Measurements from ENCODE around the gene TCEA3.

Gene TCEA3

DNA sequence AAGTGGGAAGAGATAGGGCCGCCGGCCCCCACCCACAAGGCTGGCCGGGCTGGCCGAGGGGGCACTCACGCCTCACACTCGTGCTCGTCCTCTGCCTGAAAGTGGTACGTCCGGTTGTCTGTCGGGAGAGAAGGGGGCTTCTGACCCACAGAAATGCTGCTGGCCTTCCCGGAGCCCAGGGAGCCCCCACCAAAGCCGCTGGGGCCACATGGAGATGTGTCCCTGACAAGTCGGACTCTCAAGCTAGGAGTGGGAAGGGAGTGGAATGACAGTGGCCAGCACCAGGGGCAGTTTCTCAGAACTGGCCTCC is 12.8 kb upstream of the TCEA3 start:
- no peak for DNase-seq (ENCODE audit: extremely low read depth, insufficient read length)
- H3K36me3 ChIP-seq (ENCODE audit: control insufficient read depth, insufficient read depth, low read length), result no peaks in the 10 kb centered on the region
- H3K27me3 ChIP-seq (replicated peaks; ENCODE audit: control insufficient read depth, insufficient read depth, low read length), result no peaks in the 10 kb centered on the region; the same call in 1 of the 2 replicates
- TF ChIP-seq, protein P1, sequence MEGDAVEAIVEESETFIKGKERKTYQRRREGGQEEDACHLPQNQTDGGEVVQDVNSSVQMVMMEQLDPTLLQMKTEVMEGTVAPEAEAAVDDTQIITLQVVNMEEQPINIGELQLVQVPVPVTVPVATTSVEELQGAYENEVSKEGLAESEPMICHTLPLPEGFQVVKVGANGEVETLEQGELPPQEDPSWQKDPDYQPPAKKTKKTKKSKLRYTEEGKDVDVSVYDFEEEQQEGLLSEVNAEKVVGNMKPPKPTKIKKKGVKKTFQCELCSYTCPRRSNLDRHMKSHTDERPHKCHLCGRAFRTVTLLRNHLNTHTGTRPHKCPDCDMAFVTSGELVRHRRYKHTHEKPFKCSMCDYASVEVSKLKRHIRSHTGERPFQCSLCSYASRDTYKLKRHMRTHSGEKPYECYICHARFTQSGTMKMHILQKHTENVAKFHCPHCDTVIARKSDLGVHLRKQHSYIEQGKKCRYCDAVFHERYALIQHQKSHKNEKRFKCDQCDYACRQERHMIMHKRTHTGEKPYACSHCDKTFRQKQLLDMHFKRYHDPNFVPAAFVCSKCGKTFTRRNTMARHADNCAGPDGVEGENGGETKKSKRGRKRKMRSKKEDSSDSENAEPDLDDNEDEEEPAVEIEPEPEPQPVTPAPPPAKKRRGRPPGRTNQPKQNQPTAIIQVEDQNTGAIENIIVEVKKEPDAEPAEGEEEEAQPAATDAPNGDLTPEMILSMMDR (IDR thresholded peaks at IDR 0.05; ENCODE audit: insufficient read depth, low read length, poor library complexity, severe bottlenecking), result no peak
- no peak overlapping the region for H3K4me3 ChIP-seq (replicated peaks; ENCODE audit: low read depth, low read length)

DNA sequence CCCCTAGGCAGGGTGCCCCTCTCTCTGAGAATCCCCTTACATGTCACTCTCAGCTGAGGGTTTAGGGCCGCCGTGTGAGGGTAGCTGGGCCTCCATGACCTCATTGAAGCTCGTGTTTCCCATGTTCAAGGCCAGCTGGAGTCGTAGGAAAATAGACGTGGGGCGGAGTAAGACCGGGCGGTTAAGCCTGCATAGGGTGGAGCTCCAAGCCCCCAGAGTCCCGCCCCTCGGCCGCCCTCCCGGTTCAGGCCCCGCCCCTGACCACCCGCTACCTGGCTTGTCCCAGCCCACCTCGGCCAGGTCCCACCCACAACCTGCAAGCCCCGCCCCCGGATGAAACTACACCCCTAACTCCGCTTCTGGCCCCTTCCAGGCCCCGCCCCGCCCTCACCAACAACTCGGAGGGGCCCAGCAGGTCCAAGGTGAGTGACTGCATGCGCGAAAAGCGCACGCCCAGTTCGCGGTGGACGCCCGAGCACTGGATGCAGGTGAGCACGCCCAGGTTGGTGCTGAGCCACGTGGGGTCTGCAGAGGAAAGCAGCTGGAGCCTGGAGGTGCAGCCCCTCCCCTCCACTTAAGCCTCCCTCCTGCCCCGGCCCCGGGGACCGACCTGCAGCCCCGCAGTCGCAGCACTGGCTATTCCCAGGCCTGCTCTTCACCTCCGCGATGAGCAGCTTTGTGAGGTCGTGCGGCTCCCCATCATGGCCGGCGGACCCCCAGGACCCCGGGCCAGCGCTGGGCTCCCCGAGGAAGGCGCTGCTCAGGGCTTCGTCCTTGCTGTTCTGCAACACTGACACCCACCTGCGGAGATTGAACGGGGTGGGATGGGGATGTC is 12.2 kb upstream of the TCEA3 start:
- no peaks in the 10 kb centered on the region; the same call in 1 of the 2 replicates for H3K27me3 ChIP-seq (replicated peaks; ENCODE audit: control insufficient read depth, insufficient read depth, low read length)
- no peaks in the 10 kb centered on the region for H3K36me3 ChIP-seq (ENCODE audit: control insufficient read depth, insufficient read depth, low read length)
- no peak overlapping the region for H3K4me3 ChIP-seq (replicated peaks; ENCODE audit: low read depth, low read length)
- no peak for DNase-seq (ENCODE audit: extremely low read depth, insufficient read length)
- TF ChIP-seq, protein P1 (IDR thresholded peaks at IDR 0.05; ENCODE audit: insufficient read depth, low read length, poor library complexity, severe bottlenecking), result no peak

DNA sequence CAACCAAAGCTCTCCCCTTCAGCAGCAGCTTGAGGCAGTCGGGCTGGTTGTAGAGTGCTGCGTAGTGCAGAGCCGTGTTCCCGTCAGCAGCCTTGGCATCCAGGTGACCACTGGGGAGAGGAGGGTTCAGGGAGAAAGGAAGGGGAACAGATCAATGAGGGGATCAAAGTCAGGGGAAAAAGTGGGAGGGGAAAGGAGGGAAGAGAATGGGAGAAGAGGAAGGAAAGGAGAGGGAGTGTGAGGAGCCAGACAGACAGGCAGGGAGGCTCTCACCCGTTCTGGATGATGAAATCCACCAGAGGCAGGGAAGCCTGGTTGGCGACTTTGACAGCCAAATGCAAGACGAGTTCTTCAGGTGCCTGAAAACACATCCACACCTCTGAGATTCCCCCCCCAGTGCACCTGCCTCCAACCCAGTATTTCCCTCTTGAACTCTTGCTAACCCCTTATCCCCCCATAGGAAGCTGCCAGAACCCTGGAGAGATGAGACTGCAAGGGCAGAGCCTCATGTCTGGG is 9.8 kb upstream of the TCEA3 start:
- no peaks in the 10 kb centered on the region for H3K36me3 ChIP-seq (ENCODE audit: control insufficient read depth, insufficient read depth, low read length)
- TF ChIP-seq, protein P1 (IDR thresholded peaks at IDR 0.05; ENCODE audit: insufficient read depth, low read length, poor library complexity, severe bottlenecking), result no peak
- H3K4me3 ChIP-seq (replicated peaks; ENCODE audit: low read depth, low read length), result no peak overlapping the region
- H3K27me3 ChIP-seq (replicated peaks; ENCODE audit: control insufficient read depth, insufficient read depth, low read length), result no peaks in the 10 kb centered on the region; the same call in 1 of the 2 replicates
- no peak for DNase-seq (ENCODE audit: extremely low read depth, insufficient read length)

DNA sequence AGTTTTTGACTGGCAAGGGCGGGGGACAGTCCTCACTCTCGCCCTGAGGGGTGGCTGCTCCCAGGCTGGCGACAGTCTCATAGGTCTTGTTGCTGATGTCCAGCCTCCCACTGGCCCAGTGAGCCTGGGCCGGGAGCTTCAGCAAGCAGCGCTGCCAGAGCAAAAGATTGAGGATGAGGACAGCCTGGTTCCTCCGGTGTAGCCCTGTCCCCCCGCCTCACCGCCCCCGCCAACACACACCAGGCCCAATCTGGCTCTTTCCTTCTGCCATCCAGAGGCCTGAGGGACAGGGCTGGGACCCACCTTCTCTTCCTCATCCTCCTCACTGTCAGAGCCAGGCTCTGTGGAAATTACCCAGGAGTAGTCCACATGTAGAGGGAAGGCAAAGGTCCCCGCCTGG is 8.6 kb upstream of the TCEA3 start:
- H3K36me3 ChIP-seq (ENCODE audit: control insufficient read depth, insufficient read depth, low read length), result no peaks in the 10 kb centered on the region
- TF ChIP-seq, protein P1 (IDR thresholded peaks at IDR 0.05; ENCODE audit: insufficient read depth, low read length, poor library complexity, severe bottlenecking), result no peak
- H3K4me3 ChIP-seq (replicated peaks; ENCODE audit: low read depth, low read length), result no peak overlapping the region
- no peak for DNase-seq (ENCODE audit: extremely low read depth, insufficient read length)
- H3K27me3 ChIP-seq (replicated peaks; ENCODE audit: control insufficient read depth, insufficient read depth, low read length), result no peaks in the 10 kb centered on the region; the same call in none of the 2 replicates

DNA sequence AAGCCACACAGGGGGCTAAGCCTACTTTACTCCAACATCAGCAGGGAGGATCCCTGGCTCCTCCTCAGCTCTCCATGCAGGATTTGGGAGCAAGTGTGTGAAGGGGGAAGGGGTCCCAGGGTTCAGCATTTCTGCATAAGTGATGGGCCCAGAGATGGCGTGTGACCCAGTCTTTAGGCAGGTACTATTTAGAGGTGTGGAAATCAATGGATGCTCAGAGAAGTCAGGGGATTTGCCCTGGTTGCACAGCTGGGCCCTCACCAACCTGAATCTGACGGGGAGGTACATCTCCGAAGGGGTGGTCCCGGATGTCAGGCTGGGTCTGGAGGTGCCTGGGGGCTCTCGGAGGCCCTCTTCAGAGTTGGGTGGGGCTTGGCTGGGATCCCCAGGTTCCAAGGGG is 6.9 kb upstream of the TCEA3 start:
- TF ChIP-seq, protein P1 (IDR thresholded peaks at IDR 0.05; ENCODE audit: insufficient read depth, low read length, poor library complexity, severe bottlenecking), result no peak
- no peak for DNase-seq (ENCODE audit: extremely low read depth, insufficient read length)
- no peak overlapping the region for H3K4me3 ChIP-seq (replicated peaks; ENCODE audit: low read depth, low read length)
- no peaks in the 10 kb centered on the region for H3K36me3 ChIP-seq (ENCODE audit: control insufficient read depth, insufficient read depth, low read length)
- H3K27me3 ChIP-seq (replicated peaks; ENCODE audit: control insufficient read depth, insufficient read depth, low read length), result no peaks in the 10 kb centered on the region; the same call in none of the 2 replicates

Measured in GM06990 (cell line).